ENCODE data around the gene RTTN.
"Not testable (repeated sequence)": the region's sequence is repeated elsewhere in the genome, so short reads cannot be mapped to it uniquely, and the experiment has no call there.

RTTN gene

DNA sequence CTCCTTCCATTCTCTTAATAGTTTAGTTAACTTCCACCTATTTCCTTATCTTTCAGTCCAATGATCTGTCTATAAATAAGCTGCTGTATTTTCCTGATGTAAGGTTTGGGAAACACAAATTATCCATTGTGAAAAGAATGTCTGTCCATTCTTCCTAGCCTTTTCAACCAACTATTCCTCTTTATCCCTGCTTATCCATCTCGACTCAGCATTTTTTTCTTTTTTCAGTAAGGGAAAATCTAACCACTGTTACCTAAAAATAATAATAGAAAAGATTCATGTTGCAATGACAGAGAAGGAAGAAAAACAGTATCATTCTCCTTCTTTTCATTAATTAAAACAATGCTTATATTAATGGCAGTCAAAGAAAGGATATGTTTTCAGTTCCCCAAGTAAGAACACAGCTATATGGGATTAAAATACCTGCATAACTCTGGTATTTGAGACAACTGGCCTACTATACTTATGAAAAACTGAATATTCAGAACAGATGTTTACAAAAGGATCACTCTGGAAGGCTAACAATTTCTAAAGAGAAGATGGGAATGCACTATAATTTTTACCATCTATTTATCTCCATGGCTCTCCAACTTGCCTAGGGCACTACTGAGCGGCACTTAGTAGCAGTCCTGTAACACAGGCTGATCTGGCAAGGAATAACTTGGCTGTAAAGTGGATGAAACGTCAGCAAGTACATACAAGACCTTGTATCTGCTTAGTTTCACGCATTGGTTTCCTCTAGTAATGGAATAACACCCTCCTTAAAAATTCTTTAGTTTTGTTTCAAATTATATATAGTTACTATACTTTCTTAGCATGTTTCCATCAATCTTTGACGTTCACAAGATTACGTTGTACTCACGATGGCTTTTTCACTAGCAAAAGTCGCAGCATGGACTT is 57.2 kb downstream of the RTTN start:
- no peak for DNase-seq

- DNase-seq, result no peak
These were observed 59.3 kb downstream of the RTTN start for GRCh38 chr18:70146174-70146573.

- no peak for DNase-seq
These were observed 63.5 kb downstream of the RTTN start for GRCh38 chr18:70142001-70142400.

DNA sequence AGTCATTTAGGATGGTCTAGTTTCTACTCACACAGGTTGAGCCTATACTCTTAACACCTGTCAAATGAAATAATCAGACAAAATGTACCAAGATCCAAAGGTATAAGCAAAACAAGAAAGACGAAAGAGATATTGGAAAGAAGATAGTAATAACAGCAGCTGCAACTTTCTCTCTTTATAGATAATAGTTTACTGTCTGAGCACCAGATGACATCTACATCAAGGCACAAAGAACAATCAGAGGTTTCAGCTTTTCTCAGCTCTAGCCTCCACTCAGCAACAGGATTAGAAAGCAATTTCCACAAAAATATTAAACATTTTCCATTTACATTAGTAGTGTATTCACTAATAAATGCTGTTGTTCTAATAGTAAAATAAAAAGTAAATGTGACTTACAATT is 66.3 kb downstream of the RTTN start:
- DNase-seq, result no peak

DNA sequence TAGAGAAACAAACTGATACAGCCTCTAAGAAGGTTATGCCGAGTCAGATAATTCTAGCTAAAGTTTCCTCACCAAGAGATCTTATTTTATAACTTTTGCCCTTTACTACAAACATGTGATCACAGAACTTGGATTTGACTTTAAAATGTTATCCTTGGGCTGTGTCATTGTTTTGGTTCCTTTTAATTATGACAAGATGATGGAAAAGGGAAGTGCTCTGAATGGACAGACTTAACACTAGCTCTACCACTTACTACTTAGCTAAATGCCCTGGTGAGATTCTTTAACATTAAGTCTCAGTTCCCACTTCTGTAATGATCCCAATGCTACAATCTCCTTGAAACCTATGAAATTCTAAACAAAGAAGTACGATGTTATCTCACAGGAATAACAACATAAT is 69.9 kb downstream of the RTTN start:
- no peak for DNase-seq

GRCh38 chr18:70132999-70133398 is 72.5 kb downstream of the RTTN start:
- DNase-seq, result no peak

DNA sequence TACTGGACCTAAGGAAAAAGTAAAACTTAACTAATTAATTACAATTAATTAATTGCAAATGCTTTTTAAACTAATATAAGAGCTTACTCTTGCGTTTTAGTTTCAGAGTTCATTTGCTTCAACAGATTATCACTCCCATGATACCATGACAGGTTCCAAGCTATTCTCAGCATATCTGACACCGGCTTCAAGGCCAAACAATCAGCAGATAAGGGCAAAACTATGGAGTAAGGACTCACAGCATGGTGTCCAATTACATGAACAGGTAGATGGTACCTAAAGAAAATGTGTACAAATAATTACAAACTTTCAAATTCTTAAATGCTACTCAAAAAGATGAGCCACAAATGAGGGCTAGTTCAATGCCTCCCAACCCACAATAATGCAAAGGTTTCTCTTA is 77.2 kb downstream of the RTTN start:
- no peak for DNase-seq

GRCh38 chr18:70127359-70127758 is 78.1 kb downstream of the RTTN start:
- no peak for DNase-seq

DNA sequence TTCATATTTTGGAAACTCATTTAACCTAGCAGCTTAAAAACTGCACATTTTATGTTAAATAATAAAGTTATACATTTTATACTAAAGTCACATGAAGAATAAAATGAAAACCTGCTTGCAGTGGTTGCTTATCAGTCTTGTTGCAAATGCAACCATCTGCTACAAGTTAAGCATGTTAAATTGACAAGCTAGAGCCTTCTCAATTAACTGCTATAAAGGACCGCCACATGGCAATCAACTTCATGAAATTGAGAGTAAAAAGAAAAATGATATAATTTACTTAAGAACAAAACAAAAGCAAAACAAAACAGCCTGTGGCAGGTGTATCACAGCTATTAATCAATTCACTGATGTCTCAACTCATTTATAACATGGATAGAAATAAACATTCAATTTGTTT is 78.7 kb downstream of the RTTN start:
- DNase-seq, result no peak

- no peak for DNase-seq
These were observed 81.3 kb downstream of the RTTN start for GRCh38 chr18:70124139-70124538.

- DNase-seq, result no peak
These were observed 83.6 kb downstream of the RTTN start for GRCh38 chr18:70121842-70122241.

DNA sequence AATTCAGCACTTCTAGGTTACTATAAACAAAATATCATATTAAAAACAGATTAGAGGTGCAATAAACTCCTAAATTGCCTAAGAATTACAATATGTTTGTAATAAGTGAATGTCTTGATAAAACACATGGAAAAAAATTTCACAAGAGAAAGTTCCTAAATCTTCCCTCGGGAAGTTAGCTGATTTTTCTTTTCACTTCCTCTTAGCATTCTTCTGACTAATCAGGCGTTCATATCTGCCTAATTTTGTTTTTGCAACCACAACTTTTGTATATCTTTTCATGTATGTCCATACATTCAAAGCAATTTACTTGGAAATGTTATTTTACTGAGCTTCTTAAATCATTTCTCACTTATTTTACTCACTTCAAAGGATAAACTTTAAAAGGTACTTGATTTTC is 88.5 kb downstream of the RTTN start:
- DNase-seq, result no peak

- DNase-seq, result no peak
These were observed 92.0 kb downstream of the RTTN start for GRCh38 chr18:70113511-70113910.

DNA sequence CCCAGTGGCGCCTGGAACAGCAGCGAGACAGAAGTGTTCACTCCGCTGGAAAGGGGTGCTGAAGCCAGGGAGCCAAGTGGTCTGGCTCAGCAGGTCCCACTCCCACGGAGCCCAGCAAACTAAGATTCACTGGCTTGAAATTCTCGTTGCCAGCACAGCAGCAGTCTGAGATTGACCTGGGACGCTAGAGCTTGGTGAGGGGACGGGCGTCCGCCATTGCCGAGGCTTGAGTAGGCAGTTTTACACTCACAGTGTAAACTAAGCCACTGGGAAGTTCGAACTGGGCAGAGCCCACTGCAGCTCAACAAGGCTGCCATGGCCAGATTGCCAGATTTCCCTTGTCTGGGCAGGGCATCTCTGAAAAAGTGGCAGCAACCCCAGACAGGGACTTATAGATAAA is 94.8 kb downstream of the RTTN start:
- no peak for DNase-seq

DNA sequence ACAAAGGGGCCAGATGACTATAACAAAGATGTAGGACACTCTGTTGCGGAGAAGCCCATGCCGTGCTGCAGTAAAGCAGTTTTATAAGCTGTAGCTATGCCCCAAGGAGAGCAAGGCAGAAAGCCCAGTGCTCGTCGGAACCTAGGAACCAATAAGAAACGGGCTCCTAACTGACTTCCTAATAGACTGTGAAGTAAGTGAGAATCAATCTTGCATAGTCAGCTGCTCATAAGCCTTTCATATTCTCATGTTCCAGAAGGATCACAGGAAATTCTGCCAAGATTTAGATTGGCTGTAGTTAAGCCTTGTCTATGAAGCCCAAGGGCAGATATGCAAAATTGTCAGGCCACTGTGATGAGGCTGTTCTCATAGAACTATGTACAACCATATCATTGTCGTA is 98.4 kb downstream of the RTTN start:
- DNase-seq, result no peak

DNA sequence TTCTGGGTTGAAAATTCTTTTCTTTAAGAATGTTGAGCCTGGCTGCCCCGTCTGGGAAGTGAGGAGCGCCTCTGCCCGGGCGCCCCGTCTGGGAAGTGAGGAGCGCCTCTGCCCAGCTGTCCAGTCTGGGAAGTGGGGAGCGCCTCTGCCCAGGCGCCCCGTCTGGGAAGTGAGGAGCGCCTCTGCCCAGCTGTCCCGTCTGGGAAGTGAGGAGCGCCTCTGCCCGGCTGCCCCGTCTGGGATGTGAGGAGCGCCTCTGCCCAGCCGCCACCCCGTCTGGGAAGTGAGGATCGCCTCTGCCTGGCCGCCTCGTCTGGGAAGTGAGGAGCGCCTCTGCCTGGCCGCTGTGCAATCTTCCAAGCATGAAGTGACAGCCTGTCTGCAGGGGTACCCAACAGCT is 102.6 kb downstream of the RTTN start:
- not testable (repeated sequence) for DNase-seq

DNA sequence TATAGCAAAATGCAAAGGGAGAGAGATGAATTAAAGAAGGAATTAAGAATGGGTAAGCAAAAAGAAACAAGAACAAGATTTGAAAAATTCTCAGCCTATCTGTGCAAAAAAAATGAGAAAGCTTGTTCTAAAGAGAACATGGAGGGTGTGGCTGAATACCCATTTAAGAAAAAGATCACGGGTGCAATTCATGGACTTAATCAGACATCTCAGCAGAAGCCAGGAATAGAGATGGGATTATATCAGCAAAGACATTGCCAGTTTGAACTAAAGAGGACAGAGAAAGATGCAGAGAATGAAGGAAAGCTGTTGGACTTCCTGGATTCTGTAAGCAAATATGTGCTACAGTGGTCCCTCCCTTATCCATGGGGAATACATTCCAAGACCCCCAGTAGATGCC is 115.6 kb downstream of the RTTN start:
- no peak for DNase-seq

DNA sequence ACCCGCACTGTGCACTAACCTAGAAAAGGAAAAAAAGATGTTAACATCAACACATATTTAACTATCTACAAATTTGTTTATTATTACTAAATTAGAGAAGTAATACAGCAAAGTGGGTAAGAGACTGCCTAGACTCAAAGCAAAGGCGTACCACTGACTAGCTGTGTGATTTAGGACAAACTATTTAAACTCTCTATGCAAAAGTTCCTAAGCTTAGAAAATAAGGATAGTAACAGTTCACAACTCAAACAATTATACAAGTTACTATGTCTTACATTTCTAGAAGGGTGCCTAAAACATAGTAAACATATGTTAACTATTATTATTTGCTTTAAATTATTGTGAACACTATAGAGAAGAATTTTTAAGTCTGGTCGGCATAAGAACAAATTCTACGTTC is 119.4 kb downstream of the RTTN start:
- DNase-seq, result no peak

GRCh38 chr18:70085641-70086040 is 119.8 kb downstream of the RTTN start:
- DNase-seq, result no peak

GRCh38 chr18:70082430-70082829 is 123.1 kb downstream of the RTTN start:
- DNase-seq, result no peak

DNA sequence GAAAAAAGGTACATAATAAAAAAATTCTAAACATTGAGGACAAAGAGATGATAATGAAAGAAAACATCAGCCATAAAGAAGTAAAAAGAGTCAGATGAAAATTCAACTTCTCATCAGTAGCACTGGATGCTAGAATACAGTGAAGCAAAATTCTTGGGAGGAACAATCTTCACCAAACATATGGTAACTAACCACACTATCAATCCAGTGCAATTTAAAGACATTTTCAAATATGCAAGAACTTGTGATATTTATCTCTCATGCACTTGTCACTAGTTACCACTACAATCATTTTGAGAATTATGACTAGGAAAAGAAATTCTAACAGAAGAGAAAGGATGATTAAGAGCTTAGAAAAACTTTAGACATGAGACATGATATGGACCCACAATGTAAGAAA is 127.4 kb downstream of the RTTN start:
- no peak for DNase-seq

GRCh38 chr18:70075906-70076305 is 129.6 kb downstream of the RTTN start:
- no peak for DNase-seq

- DNase-seq, result no peak
These were observed 131.4 kb downstream of the RTTN start for GRCh38 chr18:70074116-70074515.

DNA sequence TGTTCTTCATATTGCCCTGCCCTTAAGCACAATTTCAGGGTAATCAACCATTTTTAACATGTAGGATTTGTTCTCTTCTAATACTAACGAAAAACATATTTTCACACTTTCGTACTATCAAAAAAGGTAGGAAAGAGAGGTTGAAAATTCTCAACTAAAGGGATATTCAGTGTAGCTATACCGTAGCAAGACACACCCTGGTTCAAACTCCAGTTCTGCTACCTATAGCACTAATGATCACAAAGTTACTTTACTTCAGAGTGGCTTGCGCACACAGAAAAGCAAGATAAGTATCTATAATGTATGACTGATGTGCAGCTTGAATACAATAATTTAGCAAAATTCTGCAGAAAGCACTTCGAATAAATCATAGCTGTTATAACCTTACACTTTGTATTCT is 132.1 kb downstream of the RTTN start:
- DNase-seq, result no peak

DNA sequence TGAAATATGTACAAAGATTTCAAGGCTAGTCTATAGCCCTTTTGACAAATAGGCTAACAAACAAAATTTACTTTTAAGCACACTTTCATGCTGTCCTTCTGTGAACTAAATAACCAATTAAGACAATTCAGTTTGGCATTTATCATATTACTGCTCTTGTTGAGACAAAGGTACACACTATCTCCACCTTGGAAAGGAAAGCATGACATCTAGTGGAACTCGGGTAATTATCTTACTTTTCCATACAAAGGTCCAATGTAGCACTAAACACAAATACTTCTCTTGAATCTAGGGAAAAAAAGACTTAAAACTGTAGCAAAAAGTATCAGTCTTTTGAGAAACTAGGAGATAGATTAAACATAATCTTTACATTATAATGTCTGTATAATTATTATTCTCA is 132.8 kb downstream of the RTTN start:
- no peak for DNase-seq

Data from activated T-cell treated with anti-CD3 and anti-CD28 coated beads, Interleukin-2, amount 50 U/mL, for 48 hours (primary cell).